ENCODE measurements around the gene SMURF1. TPM values are rescaled to one million over a fixed set of nuclear protein-coding genes. Genes with fewer than 3 reads are reported as not detected.
A peak's percentile ranks its signal among the peaks of the same experiment; 100 is the strongest.

The SMURF1 gene
- total RNA-seq, 4 donors from 2014 or later: 19.1 to 27.4 (median 23.9) TPM

- no peak overlapping the region for H3K4me3 ChIP-seq
- no peaks in the 10 kb centered on the region for H3K36me3 ChIP-seq
- peaks cover 56 to 83% (median 79%) of the 10 kb centered on the region in 4 donors for H3K4me1 ChIP-seq
- no peaks in the 10 kb centered on the region for H3K27me3 ChIP-seq
- TF ChIP-seq EP300 (IDR thresholded peaks at IDR 0.05) (no peak), POLR2A (IDR thresholded peaks at IDR 0.05; ENCODE audit: low read depth) (no peak), POLR2AphosphoS5 (IDR thresholded peaks at IDR 0.05) (no peak)
- TF ChIP-seq, protein P1, sequence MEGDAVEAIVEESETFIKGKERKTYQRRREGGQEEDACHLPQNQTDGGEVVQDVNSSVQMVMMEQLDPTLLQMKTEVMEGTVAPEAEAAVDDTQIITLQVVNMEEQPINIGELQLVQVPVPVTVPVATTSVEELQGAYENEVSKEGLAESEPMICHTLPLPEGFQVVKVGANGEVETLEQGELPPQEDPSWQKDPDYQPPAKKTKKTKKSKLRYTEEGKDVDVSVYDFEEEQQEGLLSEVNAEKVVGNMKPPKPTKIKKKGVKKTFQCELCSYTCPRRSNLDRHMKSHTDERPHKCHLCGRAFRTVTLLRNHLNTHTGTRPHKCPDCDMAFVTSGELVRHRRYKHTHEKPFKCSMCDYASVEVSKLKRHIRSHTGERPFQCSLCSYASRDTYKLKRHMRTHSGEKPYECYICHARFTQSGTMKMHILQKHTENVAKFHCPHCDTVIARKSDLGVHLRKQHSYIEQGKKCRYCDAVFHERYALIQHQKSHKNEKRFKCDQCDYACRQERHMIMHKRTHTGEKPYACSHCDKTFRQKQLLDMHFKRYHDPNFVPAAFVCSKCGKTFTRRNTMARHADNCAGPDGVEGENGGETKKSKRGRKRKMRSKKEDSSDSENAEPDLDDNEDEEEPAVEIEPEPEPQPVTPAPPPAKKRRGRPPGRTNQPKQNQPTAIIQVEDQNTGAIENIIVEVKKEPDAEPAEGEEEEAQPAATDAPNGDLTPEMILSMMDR (IDR thresholded peaks at IDR 0.05): no peak
- H3K27ac ChIP-seq (replicated peaks in 1 of 4): peak overlapping the region; percentile 53 to 64 (median 62)
- DNase-seq (ENCODE audit: extremely low spot score): no peak
- H3K9me3 ChIP-seq: no peaks in the 10 kb centered on the region
- intact Hi-C loops (cut with DNase I): no loop called here
These were observed 4.9 kb downstream of the SMURF1 start for GRCh38 chr7:99139036-99139435.

DNA sequence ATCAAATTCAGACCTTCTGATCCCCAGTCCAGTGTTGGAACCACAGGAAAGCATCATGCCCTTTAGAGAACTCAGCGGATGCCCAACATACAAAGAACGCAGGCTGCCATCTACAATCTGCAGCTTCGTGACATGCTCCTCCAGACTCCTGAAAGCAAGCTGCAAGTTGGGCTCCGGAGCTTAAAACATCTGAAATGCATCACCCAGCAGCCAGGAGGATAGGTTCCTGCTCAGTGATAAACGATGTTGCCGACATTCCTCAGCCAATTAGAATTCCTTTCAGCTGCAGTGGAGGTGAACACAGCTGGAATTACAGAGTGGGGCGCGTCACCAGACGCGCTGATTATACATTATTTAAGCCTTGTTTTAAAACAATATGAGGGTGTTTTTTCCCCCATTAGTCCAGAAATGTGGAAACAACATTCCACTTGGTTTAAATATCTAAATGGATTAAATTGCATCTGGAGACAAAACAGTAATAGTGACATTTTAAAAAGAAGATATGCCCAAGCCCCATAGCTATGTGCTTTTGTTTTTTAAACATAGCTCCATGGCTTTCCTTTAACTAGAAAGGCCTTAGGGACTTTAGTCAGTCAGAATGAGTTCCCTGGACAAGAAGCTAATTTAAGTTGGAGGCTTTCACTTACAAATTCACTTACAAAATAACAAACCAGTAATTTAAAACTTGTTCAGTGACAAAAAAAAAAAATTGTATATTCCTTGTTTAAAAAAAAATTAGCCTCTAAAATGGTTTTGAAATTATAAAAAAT, 6.3 kb downstream of the SMURF1 start:
- H3K27me3 ChIP-seq: no peaks in the 10 kb centered on the region
- intact Hi-C loops (cut with DNase I): no loop called here
- peaks cover 67 to 91% (median 87%) of the 10 kb centered on the region in 4 donors for H3K4me1 ChIP-seq
- 17% methylated on average over 10 of the region's 10 CpGs for WGBS
- H3K27ac ChIP-seq (replicated peaks in 1 of 4): peak overlapping the region; percentile 53 to 64 (median 62)
- peak; percentile 40 to 46 for TF ChIP-seq POLR2AphosphoS5 (IDR thresholded peaks at IDR 0.05)
- no peak for TF ChIP-seq EP300 (IDR thresholded peaks at IDR 0.05)
- TF ChIP-seq, protein P1 (IDR thresholded peaks at IDR 0.05): peak in 2 of 3 experiments; percentile 12 to 13
- TF ChIP-seq POLR2A (IDR thresholded peaks at IDR 0.05; ENCODE audit: low read depth): no peak
- no peaks in the 10 kb centered on the region for H3K36me3 ChIP-seq
- H3K4me3 ChIP-seq: peak overlapping the region; percentile 14 to 32 (median 28)
- no peak for DNase-seq (ENCODE audit: extremely low spot score)
- no peaks in the 10 kb centered on the region for H3K9me3 ChIP-seq

DNA sequence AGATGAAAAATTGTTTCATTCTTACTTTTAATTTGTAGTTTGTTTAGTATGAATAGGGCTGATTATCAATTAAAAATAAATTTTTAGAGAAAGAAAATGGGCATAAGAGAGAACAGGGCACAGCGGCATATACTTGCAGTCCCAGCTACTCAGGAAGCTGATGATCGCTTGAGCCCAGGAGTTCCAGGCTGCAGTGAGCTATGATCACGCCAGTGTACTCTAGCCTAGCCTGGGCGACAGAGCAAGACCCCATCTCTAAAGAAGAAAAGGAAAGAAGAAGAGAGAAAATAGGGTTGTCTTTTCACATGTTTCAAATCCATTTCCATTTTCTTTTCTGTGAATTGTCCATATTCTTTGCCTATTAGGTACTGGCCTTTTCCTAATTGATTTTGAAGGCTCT, 8.0 kb downstream of the SMURF1 start:
- 96% methylated on average over 4 of the region's 4 CpGs for WGBS
- intact Hi-C loops (cut with DNase I): no loop called here
- peaks cover 50 to 86% (median 83%) of the 10 kb centered on the region in 4 donors for H3K4me1 ChIP-seq
- H3K9me3 ChIP-seq: no peaks in the 10 kb centered on the region
- H3K27ac ChIP-seq (replicated peaks in 1 of 4): no peak overlapping the region
- no peak overlapping the region for H3K4me3 ChIP-seq
- no peaks in the 10 kb centered on the region for H3K27me3 ChIP-seq
- TF ChIP-seq, protein P1 (IDR thresholded peaks at IDR 0.05): no peak
- TF ChIP-seq EP300 (IDR thresholded peaks at IDR 0.05): no peak
- DNase-seq (ENCODE audit: extremely low spot score): no peak
- H3K36me3 ChIP-seq: no peaks in the 10 kb centered on the region

DNA sequence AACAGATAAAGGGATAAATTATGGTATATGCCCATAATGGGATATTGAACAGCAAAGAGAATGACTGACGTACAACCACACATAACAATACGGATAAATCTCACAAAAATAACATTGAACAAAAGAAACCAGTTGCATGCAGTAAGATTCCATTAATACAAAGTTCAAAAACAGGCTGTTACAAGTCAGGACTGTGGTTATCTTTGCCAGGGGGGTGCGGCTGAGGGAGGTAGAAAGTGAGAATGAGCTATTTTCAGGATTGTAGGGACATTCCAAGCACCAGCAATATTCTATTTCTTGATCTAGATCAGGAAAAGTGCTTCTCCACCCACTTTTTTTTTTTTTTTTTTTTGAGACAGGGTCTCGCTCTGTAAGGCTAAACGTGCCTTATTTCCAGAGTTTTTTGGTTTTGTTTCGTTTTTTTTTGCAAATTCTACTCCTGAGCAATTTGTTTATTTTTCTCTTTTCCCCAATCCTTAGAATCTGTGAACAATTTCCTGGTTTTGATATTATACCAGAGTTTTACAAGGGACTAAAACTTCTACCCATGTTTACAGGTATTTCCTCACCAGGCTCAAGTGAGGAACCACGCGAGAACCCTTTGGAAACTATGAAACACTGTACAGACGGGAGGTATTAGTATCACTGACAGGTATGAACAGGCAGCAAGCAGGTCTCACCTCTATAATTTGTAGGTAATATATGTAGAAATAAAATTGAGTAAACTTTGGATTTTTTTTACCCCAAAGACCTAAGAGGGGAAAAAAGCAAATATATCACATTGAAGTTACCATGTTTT, 9.9 kb downstream of the SMURF1 start:
- 68% methylated on average over 9 of the region's 9 CpGs for WGBS
- Histone ChIP-seq H3K4me3 (no peak overlapping the region), H3K27ac (replicated peaks in 1 of 4) (peak overlapping the region in 1 of 4 donors; percentile 4)

More for the DNA sequence above, 9.9 kb downstream of the SMURF1 start:
- intact Hi-C loops (cut with DNase I): no loop called here
- DNase-seq (ENCODE audit: extremely low spot score): no peak
- Histone ChIP-seq H3K27me3 (no peaks in the 10 kb centered on the region), H3K36me3 (no peaks in the 10 kb centered on the region), H3K4me1 (peaks cover 44 to 84% (median 79%) of the 10 kb centered on the region in 4 donors), H3K9me3 (no peaks in the 10 kb centered on the region)
- TF ChIP-seq POLR2AphosphoS5 (IDR thresholded peaks at IDR 0.05) (no peak), POLR2A (IDR thresholded peaks at IDR 0.05; ENCODE audit: low read depth) (no peak), EP300 (IDR thresholded peaks at IDR 0.05) (no peak)
- TF ChIP-seq, protein P1 (IDR thresholded peaks at IDR 0.05): no peak

All from esophagus muscularis mucosa (tissue), 4 donors.